RWPE1 (cell line): ENCODE data around the gene RNF126.
"Not testable (repeated sequence)": the region's sequence is repeated elsewhere in the genome, so short reads cannot be mapped to it uniquely, and the experiment has no call there.

Experiments used
- CTCF ChIA-PET: fragments of 350-600 bp; sonication (Branson Sonifier 250); formaldehyde crosslinking; extraction: SDS; loops from one replicate; lab custom pipeline; 2021; lab: Yijun Ruan, JAX
- POLR2A ChIA-PET: fragments of 400-600 bp; formaldehyde crosslinking; extraction: SDS; loops from one replicate; lab custom pipeline; 2020; ENCODE audit warnings: antibody characterized with exemption; ENCODE audit not compliant: low non-redundant PET; lab: Yijun Ruan, JAX
- DNase-seq: peaks from one replicate; pipeline ENCODE4 v3.0.0; 2012; ENCODE audit warnings: low spot score
- H3K27ac ChIP-seq: fragments of 450-650 bp; 2 replicates; pipeline ENCODE4 v1.5.1; 2017
- TF ChIP-seq, protein P1 (sequence below): fragments of 450-650 bp; conservative IDR thresholded peaks from 2 replicates; pipeline ENCODE4 v1.5.1; 2017; ENCODE audit warnings: low read depth, mild to moderate bottlenecking

RNF126 gene

DNA sequence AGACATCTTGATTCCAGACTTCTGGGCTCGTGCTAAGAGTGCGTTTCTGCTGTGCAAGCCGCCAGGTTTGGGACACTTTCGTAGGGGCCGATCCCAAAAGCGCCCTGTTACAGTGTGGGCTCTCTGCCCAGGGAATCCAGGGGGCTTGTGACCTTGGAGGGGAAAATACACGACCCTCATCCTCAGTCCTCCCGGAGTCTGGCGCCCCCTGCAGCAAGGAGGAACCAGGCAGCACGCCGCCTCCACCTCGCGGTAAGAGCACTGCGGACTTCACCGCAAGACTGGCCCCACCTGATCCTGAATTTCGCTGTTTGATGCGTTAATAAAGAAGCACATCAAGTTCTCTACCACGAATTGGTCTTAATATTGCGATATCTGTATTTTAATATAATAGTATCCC is 34.8 kb downstream of the RNF126 start:
- TF ChIP-seq, protein P1, sequence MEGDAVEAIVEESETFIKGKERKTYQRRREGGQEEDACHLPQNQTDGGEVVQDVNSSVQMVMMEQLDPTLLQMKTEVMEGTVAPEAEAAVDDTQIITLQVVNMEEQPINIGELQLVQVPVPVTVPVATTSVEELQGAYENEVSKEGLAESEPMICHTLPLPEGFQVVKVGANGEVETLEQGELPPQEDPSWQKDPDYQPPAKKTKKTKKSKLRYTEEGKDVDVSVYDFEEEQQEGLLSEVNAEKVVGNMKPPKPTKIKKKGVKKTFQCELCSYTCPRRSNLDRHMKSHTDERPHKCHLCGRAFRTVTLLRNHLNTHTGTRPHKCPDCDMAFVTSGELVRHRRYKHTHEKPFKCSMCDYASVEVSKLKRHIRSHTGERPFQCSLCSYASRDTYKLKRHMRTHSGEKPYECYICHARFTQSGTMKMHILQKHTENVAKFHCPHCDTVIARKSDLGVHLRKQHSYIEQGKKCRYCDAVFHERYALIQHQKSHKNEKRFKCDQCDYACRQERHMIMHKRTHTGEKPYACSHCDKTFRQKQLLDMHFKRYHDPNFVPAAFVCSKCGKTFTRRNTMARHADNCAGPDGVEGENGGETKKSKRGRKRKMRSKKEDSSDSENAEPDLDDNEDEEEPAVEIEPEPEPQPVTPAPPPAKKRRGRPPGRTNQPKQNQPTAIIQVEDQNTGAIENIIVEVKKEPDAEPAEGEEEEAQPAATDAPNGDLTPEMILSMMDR: no peak; the same call in 1 of the 2 replicates
- POLR2A ChIA-PET: no interaction called here
- H3K27ac ChIP-seq: no peak overlapping the region
- DNase-seq: no peak
- CTCF ChIA-PET: interaction anchor here (0.9 kb wide), 1 partner anchor 36 kb away, joined by 3 read pairs; no protein-coding TSS in a partner anchor

DNA sequence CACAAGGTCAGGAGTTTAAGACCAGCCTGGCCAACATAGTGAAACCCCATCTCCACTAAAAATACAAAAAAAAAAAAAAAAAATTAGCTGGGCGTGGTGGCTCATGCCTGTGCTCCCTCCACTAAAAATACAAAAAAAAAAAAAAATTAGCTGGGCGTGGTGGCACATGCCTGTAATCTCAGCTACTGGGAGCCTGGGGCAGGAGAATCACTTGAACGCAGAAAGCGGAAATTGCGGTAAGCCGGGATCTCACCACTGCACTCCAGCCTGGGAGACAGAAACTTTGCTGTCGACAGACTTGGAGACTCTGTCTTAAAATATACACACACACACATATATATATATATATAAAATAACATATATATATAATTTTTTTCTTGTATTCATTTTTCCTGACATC is 36.4 kb downstream of the RNF126 start:
- CTCF ChIA-PET, DNase-seq, POLR2A ChIA-PET: not testable (repeated sequence)
- H3K27ac ChIP-seq: peak overlapping the region; percentile 38

DNA sequence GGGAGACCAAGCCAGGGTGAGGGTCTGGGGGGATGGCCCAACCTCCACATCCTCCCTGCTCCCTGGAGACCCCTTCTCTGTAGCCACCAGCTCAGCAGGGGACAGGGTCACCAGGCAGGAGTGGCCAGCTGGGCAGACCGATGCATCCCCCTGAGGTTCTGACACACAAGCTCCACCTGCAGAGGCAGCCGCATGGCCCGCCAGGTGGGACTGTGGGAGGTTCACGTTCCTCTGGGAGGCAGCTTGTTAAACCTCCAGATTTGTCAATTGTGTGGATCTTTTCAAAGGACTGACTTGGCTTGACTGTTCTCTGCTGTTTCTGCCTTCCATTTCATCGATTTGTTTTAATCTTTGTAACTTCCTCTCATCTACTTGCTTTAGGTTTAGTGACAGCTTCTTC is 37.8 kb downstream of the RNF126 start:
- CTCF ChIA-PET: interaction anchor here (0.6 kb wide), 1 partner anchor 9 kb away, joined by 3 read pairs; no protein-coding TSS in a partner anchor
- H3K27ac ChIP-seq: peak overlapping the region; percentile 14
- DNase-seq: no peak
- TF ChIP-seq, protein P1: no peak
- POLR2A ChIA-PET: no interaction called here

DNA sequence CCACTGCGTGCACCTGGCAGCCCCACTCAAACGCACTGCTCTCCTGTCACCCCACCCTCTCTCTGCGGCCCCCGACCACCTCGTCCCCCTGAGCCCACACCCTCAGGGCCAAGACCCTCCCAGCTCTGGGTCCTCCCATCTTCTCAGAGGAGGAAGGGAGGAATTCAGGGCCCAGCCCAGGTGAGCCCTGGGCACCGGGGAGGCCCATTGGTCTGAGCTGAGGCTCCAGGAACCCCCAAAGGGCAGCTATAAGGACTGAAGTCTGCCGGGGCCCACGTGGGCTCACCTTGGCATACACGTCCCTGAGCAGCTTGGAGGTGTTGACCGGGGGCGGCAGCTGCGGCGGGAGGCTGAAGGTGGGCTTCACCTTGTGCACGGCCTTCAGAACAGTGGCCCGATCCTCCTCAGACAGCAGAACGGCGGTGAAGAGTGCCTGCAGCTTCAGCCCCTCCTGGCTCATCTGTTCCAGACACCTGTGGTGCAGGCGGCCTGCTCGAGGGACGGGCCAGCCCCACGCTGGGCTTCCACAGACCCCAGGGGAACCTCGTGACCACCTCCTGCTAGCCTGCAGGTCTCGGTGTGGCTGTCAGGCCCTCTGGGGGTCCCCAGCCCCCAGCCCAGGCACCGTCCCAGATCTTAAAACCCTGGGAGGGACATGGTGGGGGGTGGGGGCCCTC is 38.4 kb downstream of the RNF126 start:
- ChIA-PET CTCF (no interaction called here), POLR2A (no interaction called here)
- peak overlapping the region; percentile 14 for H3K27ac ChIP-seq
- no peak for DNase-seq
- TF ChIP-seq, protein P1: no peak

DNA sequence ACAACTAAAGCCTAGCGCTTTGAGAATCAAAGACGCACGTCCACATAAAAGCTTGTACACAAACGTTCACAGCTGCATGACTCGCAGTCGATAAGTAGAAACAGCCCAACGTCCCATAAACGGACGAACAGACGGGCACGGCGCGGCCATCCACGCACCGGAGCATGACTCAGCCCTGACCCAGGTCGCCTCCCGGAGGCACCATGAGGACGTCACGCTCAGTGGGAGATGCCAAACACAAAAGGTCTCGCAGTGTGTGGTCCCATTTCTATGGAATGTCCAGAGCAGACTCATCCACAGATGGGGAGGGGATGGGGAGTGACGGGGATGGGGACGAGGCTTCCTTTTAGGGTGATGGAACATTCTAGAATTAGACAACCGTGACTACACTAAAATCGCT is 39.0 kb downstream of the RNF126 start:
- ChIA-PET POLR2A (no interaction called here), CTCF (no interaction called here)
- no peak for DNase-seq
- TF ChIP-seq, protein P1: no peak
- H3K27ac ChIP-seq: peak overlapping the region; percentile 14

DNA sequence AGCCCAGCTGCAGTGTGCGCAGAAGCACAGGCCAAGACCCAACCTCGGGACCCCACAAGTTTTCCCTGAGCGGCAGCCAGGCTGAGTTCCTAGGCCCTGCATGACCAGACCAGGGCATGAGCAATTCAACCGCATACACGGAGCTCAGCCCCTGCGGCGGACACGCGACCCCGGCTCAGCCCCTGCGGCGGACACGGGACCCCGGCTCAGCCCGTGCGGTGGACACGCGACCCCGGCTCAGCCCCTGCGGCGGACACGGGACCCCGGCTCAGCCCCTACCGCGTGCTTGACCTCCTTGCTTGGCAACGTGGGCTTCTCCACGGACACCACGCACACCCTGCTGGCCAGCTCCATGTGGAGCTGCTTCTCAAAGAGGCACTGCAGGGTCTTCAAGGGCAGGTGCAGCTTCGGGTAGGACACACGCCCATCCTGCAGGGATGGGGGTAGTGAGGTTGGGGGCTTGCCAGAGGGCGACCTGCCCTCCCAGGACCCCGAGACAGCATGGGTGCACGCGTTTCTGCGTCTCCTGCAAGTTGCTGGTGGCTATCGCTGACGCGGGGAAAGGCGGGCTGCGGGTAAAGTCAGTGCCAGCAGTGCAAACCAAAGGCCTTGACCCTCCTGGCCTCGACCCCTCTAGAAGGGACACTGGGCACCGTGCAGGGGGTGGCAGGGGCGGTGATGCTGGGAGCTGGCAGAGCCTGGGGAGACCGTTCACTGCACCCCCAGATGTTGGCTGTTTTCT is 39.7 kb downstream of the RNF126 start:
- TF ChIP-seq, protein P1: no peak
- POLR2A ChIA-PET: no interaction called here
- H3K27ac ChIP-seq: peak overlapping the region; percentile 14
- CTCF ChIA-PET: no interaction called here
- DNase-seq: no peak

DNA sequence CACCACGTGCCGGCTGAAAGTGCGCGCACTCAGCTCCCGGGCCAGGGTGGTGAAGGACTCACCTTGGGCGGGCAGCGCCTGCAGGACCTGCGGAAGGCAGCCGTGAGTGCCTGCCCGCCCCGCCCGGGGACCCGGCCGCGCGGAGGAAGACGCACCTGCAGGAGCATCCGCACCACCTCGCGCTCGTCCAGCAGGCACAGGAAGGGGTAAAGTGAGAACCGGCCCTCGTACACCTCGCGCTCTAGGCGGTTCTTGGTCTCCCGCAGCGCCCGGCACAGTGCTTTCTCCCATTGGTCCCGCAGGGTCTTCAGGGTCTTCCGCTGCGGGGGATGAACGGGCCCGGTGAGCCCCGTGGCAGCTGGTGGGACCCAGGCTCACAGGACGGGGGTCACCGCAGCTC is 40.3 kb downstream of the RNF126 start:
- no peak overlapping the region for H3K27ac ChIP-seq
- ChIA-PET CTCF (interaction anchor here (0.8 kb wide), 1 partner anchor 112 kb away, joined by 3 read pairs; no protein-coding TSS in a partner anchor), POLR2A (no interaction called here)
- no peak for DNase-seq
- TF ChIP-seq, protein P1: no peak
